ENCODE data around the gene CAMKK1.

- TF ChIP-seq CEBPB (IDR thresholded peaks at IDR 0.05; ENCODE audit: low read depth, low read length) (no peak), USF2 (IDR thresholded peaks at IDR 0.05; ENCODE audit: low read depth, low read length) (no peak), CTCF (conservative IDR thresholded peaks at IDR 0.05; ENCODE audit: low read depth, low read length) (no peak)
Observed at GRCh38 chr17:3865176-3865575, 27.7 kb downstream of the CAMKK1 start.
